HepG2 (cell line): ENCODE measurements around the gene LIME1. TPM values are rescaled to one million over a fixed set of nuclear protein-coding genes. Genes with fewer than 3 reads are reported as not detected.
A peak's percentile ranks its signal among the peaks of the same experiment; 100 is the strongest.

Experiments
- DNMT1 ChIP-seq: sonication (generic); formaldehyde crosslinking; IDR thresholded peaks from 2 replicates; pipeline ENCODE4 v1.5.1; 2020; ENCODE audit warnings: mild to moderate bottlenecking, missing genetic modification reagents
- FOXP1 ChIP-seq, 2 experiments: fragments of 450-650 bp in 1 of 2; IDR thresholded peaks; 2 replicates each; pipeline ENCODE4 v1.6.1; 2017 to 2018; ENCODE audit warnings: antibody characterized with exemption in 1 of 2
- IRF2 ChIP-seq: IDR thresholded peaks from 2 replicates; pipeline ENCODE4 v1.6.1; 2018; ENCODE audit warnings: missing genetic modification reagents, missing compliant biosample characterization
- NFRKB ChIP-seq: fragments of 450-650 bp; IDR thresholded peaks from 2 replicates; pipeline ENCODE4 v1.6.1; 2017
- ZEB1 ChIP-seq: IDR thresholded peaks from 2 replicates; pipeline ENCODE4 v1.6.1; 2012; ENCODE audit warnings: mild to moderate bottlenecking, low read depth, inconsistent platforms; ENCODE audit not compliant: insufficient replicate concordance
- ZNF274 ChIP-seq: sonication (generic); formaldehyde crosslinking; IDR thresholded peaks from 2 replicates; pipeline ENCODE4 v1.5.1; 2020; ENCODE audit warnings: mild to moderate bottlenecking, missing genetic modification reagents
- ZNF644 ChIP-seq: IDR thresholded peaks from 2 replicates; pipeline ENCODE4 v1.6.1; 2016; ENCODE audit warnings: low read depth
- ZNF775 ChIP-seq: sonication (generic); formaldehyde crosslinking; IDR thresholded peaks from 2 replicates; pipeline ENCODE4 v1.4.0; 2020; ENCODE audit warnings: missing genetic modification reagents, mild to moderate bottlenecking, moderate library complexity, borderline replicate concordance
- ZNF777 ChIP-seq: sonication (generic); formaldehyde crosslinking; IDR thresholded peaks from 2 replicates; pipeline ENCODE4 v1.4.0; 2020; ENCODE audit warnings: missing genetic modification reagents
- ZSCAN25 ChIP-seq: sonication (generic); formaldehyde crosslinking; IDR thresholded peaks from 2 replicates; pipeline ENCODE4 v1.8.0; 2022; ENCODE audit warnings: mild to moderate bottlenecking, missing genetic modification reagents
- polyA plus RNA-seq, 8 experiments: library from polyadenylated mRNA; depleted of rRNA in 3 of 8; stranded (reverse) in 7 of 8; unstranded in 1 of 8; fragments of >200 nt; fragmentation: Illumina TruSeq in 4 of 8; extraction: Trizol in 4 of 8; gene quantifications; 2 replicates each; pipeline versions ENCODE4 v1.2.1 to v1.2.3, GENCODE V29; 2011 to 2016; ENCODE audit warnings: low read depth in 4 of 8, missing spikeins in 1 of 8, mixed read lengths in 1 of 8; ENCODE audit not compliant: insufficient read depth in 1 of 8
- total RNA-seq, 5 experiments: library from RNA; depleted of rRNA; stranded (reverse); fragments of >200 nt; fragmentation: Illumina TruSeq; extraction: Trizol; gene quantifications; 2 replicates each; pipeline ENCODE4 v1.2.3, GENCODE V29; 2016; ENCODE audit warnings: low read depth in 1 of 5
- TF ChIP-seq, protein P1 (sequence below), 2 experiments: fragments of 450-650 bp in 1 of 2; sonication (generic) in 1 of 2; formaldehyde crosslinking in 1 of 2; IDR thresholded peaks; 2 replicates each; pipeline versions ENCODE4 v1.6.1 to v1.8.0; 2016 to 2022; ENCODE audit warnings: antibody characterized with exemption in 1 of 2, mild to moderate bottlenecking in 1 of 2, missing genetic modification reagents in 1 of 2
- TF ChIP-seq, protein P2 (sequence below): IDR thresholded peaks from 2 replicates; pipeline ENCODE4 v1.6.1; 2016; ENCODE audit warnings: mild to moderate bottlenecking, missing biosample characterization, missing genetic modification reagents
- TF ChIP-seq, protein P3 (sequence below): IDR thresholded peaks from 2 replicates; pipeline ENCODE4 v1.6.1; 2012; ENCODE audit warnings: low read length, improper control_type of control experiment
- TF ChIP-seq, protein P4 (sequence below): sonication (generic); formaldehyde crosslinking; IDR thresholded peaks from 2 replicates; pipeline ENCODE4 v1.5.1; 2020; ENCODE audit warnings: missing genetic modification reagents, mild to moderate bottlenecking, borderline replicate concordance

Gene LIME1
- total and polyA plus RNA-seq, 2 of the 13 experiments (the other 11 are each of a cell fraction or from before 2014, with no cell fraction given) = 13.0 to 61.5 TPM

DNA sequence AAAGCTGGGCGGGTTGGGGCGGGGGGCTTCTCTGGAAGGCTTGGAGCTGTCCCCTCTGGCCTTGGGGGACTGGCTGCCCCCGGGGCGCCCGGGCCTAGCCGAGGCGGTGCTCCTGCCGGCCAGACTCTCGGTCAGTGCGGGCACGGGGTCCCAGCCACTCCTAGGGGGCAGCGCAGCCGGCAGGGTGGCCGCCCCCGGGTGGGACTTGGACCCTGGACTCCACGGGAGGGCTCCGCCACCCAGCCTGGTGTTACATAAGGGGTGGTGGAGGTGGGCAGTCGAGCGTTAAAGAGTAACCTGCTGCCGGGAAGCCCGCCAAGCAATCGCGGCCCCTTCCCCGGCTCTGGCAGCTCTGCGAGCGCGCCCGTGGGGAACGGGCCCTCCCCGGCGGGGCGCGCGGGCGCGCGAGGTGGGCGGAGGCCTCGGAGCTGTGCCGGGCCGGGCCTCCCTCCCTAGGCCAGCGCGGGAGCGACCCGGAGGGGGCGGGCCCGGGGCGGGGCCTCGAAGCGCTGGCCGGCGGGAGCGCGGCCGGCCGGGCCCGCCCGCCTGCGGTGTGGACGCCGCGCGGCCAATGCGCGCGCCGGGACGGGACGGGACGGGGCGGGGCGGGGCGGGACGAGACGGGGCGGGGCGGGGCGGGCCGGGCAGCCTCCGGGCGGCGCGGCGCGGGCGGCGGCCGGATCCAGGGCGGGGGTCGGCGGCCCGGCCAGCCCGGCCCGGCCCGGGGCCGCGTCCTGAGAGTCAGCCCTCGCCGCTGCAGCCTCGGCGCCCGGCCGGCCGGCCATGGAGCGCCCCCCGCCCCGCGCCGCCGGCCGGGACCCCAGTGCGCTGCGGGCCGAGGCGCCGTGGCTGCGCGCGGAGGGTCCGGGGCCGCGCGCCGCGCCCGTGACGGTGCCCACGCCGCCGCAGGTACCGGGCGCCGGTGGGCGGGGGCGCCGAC lies 2.9 kb downstream of the LIME1 start, which contains the start of gene SLC2A4RG (continued):
- TF ChIP-seq, protein P1, sequence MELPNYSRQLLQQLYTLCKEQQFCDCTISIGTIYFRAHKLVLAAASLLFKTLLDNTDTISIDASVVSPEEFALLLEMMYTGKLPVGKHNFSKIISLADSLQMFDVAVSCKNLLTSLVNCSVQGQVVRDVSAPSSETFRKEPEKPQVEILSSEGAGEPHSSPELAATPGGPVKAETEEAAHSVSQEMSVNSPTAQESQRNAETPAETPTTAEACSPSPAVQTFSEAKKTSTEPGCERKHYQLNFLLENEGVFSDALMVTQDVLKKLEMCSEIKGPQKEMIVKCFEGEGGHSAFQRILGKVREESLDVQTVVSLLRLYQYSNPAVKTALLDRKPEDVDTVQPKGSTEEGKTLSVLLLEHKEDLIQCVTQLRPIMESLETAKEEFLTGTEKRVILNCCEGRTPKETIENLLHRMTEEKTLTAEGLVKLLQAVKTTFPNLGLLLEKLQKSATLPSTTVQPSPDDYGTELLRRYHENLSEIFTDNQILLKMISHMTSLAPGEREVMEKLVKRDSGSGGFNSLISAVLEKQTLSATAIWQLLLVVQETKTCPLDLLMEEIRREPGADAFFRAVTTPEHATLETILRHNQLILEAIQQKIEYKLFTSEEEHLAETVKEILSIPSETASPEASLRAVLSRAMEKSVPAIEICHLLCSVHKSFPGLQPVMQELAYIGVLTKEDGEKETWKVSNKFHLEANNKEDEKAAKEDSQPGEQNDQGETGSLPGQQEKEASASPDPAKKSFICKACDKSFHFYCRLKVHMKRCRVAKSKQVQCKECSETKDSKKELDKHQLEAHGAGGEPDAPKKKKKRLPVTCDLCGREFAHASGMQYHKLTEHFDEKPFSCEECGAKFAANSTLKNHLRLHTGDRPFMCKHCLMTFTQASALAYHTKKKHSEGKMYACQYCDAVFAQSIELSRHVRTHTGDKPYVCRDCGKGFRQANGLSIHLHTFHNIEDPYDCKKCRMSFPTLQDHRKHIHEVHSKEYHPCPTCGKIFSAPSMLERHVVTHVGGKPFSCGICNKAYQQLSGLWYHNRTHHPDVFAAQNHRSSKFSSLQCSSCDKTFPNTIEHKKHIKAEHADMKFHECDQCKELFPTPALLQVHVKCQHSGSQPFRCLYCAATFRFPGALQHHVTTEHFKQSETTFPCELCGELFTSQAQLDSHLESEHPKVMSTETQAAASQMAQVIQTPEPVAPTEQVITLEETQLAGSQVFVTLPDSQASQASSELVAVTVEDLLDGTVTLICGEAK (IDR thresholded peaks at IDR 0.05) = no peak
- TF ChIP-seq, protein P1 (CRISPR knock-in tag; IDR thresholded peaks at IDR 0.05) = peak; percentile 71; the same call in 1 of the 2 replicates
- TF ChIP-seq DNMT1 (CRISPR knock-in tag) (no peak; the same call in 1 of the 2 replicates), ZEB1 (no peak), FOXP1 (IDR thresholded peaks at IDR 0.05) (no peak), FOXP1 (CRISPR knock-in tag; IDR thresholded peaks at IDR 0.05) (no peak), ZNF777 (CRISPR knock-in tag) (peak; percentile 63), ZSCAN25 (peak; percentile 86), ZNF644 (CRISPR knock-in tag) (peak; percentile 31; the same call in 1 of the 2 replicates), IRF2 (CRISPR knock-in tag) (peak; percentile 87), ZNF274 (CRISPR knock-in tag) (peak; percentile 56; the same call in 1 of the 2 replicates), NFRKB (no peak), ZNF775 (CRISPR knock-in tag) (no peak)
- TF ChIP-seq, protein P2, sequence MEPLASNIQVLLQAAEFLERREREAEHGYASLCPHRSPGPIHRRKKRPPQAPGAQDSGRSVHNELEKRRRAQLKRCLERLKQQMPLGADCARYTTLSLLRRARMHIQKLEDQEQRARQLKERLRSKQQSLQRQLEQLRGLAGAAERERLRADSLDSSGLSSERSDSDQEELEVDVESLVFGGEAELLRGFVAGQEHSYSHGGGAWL (CRISPR knock-in tag) = peak; percentile 78; the same call in 1 of the 2 replicates
- TF ChIP-seq, protein P3, sequence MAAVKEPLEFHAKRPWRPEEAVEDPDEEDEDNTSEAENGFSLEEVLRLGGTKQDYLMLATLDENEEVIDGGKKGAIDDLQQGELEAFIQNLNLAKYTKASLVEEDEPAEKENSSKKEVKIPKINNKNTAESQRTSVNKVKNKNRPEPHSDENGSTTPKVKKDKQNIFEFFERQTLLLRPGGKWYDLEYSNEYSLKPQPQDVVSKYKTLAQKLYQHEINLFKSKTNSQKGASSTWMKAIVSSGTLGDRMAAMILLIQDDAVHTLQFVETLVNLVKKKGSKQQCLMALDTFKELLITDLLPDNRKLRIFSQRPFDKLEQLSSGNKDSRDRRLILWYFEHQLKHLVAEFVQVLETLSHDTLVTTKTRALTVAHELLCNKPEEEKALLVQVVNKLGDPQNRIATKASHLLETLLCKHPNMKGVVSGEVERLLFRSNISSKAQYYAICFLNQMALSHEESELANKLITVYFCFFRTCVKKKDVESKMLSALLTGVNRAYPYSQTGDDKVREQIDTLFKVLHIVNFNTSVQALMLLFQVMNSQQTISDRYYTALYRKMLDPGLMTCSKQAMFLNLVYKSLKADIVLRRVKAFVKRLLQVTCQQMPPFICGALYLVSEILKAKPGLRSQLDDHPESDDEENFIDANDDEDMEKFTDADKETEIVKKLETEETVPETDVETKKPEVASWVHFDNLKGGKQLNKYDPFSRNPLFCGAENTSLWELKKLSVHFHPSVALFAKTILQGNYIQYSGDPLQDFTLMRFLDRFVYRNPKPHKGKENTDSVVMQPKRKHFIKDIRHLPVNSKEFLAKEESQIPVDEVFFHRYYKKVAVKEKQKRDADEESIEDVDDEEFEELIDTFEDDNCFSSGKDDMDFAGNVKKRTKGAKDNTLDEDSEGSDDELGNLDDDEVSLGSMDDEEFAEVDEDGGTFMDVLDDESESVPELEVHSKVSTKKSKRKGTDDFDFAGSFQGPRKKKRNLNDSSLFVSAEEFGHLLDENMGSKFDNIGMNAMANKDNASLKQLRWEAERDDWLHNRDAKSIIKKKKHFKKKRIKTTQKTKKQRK = no peak
- TF ChIP-seq, protein P4, sequence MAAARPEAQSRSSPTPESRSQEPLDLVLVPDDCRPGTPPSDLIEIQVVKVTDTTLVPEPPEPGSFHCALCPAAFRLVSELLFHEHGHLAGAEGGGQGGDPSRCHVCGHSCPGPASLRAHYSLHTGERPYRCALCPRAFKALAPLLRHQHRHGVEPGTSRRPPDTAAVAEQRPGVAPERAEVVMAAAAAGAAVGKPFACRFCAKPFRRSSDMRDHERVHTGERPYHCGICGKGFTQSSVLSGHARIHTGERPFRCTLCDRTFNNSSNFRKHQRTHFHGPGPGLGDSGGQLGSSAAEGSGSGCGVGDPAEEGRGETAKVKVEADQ (CRISPR knock-in tag) = no peak; the same call in 1 of the 2 replicates
